ENCODE measurements around the gene BAG5. TPM values are rescaled to one million over a fixed set of nuclear protein-coding genes. Genes with fewer than 3 reads are reported as not detected.

BAG5 gene
- polyA plus RNA-seq, 3 donors from 2014 or later: 23.5 to 58.7 (median 36.5) TPM

GRCh38 chr14:103532216-103533136 lies 30.0 kb downstream of the BAG5 start:
- H3K27me3 Mint-ChIP-seq (ENCODE audit: low read depth in 3 of 3): peaks cover 7 to 11% (median 10%) of the 10 kb centered on the region in 3 donors
- H3K4me3 Mint-ChIP-seq: no peak overlapping the region
- no peak for DNase-seq
- H3K4me1 Mint-ChIP-seq: peaks cover 20 to 30% of the 10 kb centered on the region in 2 donors
- H3K9me3 Mint-ChIP-seq: no peaks in the 10 kb centered on the region
- H3K27ac Mint-ChIP-seq: no peak overlapping the region
- no peaks in the 10 kb centered on the region for H3K36me3 Mint-ChIP-seq

- no peaks in the 10 kb centered on the region for H3K36me3 Mint-ChIP-seq
- no peak overlapping the region for H3K27ac Mint-ChIP-seq
- H3K4me1 Mint-ChIP-seq: peaks cover 26 to 35% of the 10 kb centered on the region in 2 donors
- peaks cover 7 to 11% (median 10%) of the 10 kb centered on the region in 3 donors for H3K27me3 Mint-ChIP-seq (ENCODE audit: low read depth in 3 of 3)
- DNase-seq: no peak
- H3K9me3 Mint-ChIP-seq: no peaks in the 10 kb centered on the region
- H3K4me3 Mint-ChIP-seq: peak overlapping the region in 1 of 5 donors; percentile 44
Measured at GRCh38 chr14:103531421-103532215, 30.8 kb downstream of the BAG5 start.

GRCh38 chr14:103530831-103531230 lies 31.6 kb downstream of the BAG5 start:
- Mint-ChIP-seq H3K4me1 (peaks cover 26 to 35% of the 10 kb centered on the region in 2 donors), H3K4me3 (peak overlapping the region in 3 of 5 donors; percentile 89 to 93 (median 93)), H3K27ac (peak overlapping the region in 1 of 6 donors; percentile 13), H3K9me3 (no peaks in the 10 kb centered on the region), H3K36me3 (no peaks in the 10 kb centered on the region), H3K27me3 (ENCODE audit: low read depth in 3 of 3) (peaks cover 7 to 11% (median 10%) of the 10 kb centered on the region in 3 donors)
- no peak for DNase-seq

GRCh38 chr14:103530390-103530789 lies 32.1 kb downstream of the BAG5 start:
- H3K36me3 Mint-ChIP-seq: no peaks in the 10 kb centered on the region
- DNase-seq: peak in 1 of 3 donors; percentile 21
- peaks cover 26 to 35% of the 10 kb centered on the region in 2 donors for H3K4me1 Mint-ChIP-seq
- peak overlapping the region in 4 of 6 donors; percentile 13 to 90 (median 48) for H3K27ac Mint-ChIP-seq
- peak overlapping the region; percentile 89 to 97 (median 93) for H3K4me3 Mint-ChIP-seq
- H3K9me3 Mint-ChIP-seq: no peaks in the 10 kb centered on the region
- peaks cover 7 to 11% (median 10%) of the 10 kb centered on the region in 3 donors for H3K27me3 Mint-ChIP-seq (ENCODE audit: low read depth in 3 of 3)

GRCh38 chr14:103529383-103530365 lies 32.8 kb downstream of the BAG5 start:
- H3K27me3 Mint-ChIP-seq (ENCODE audit: low read depth in 3 of 3): peaks cover 7 to 11% (median 10%) of the 10 kb centered on the region in 3 donors
- peak overlapping the region; percentile 89 to 97 (median 93) for H3K4me3 Mint-ChIP-seq
- no peaks in the 10 kb centered on the region for H3K9me3 Mint-ChIP-seq
- DNase-seq: no peak
- H3K36me3 Mint-ChIP-seq: no peaks in the 10 kb centered on the region
- peaks cover 26 to 35% of the 10 kb centered on the region in 2 donors for H3K4me1 Mint-ChIP-seq
- peak overlapping the region; percentile 89 to 94 (median 91) for H3K27ac Mint-ChIP-seq

GRCh38 chr14:103528587-103529382 lies 33.7 kb downstream of the BAG5 start, which contains the start of gene TRMT61A:
TRMT61A (plus strand) TSS chr14:103529196; CDS start chr14:103529979, 783 bp downstream.
- H3K36me3 Mint-ChIP-seq: no peaks in the 10 kb centered on the region
- peak; percentile 70 to 77 (median 76) for DNase-seq
- H3K4me3 Mint-ChIP-seq: peak within 1 kb of the TSS; percentile 89 to 97 (median 93)
- no peaks in the 10 kb centered on the region for H3K9me3 Mint-ChIP-seq
- H3K27me3 Mint-ChIP-seq (ENCODE audit: low read depth in 3 of 3): peaks cover 7 to 11% (median 10%) of the 10 kb centered on the region in 3 donors
- H3K27ac Mint-ChIP-seq: peak within 1 kb of the TSS; percentile 89 to 94 (median 92)
- peaks cover 26 to 35% of the 10 kb centered on the region in 2 donors for H3K4me1 Mint-ChIP-seq

- Mint-ChIP-seq H3K36me3 (no peaks in the 10 kb centered on the region), H3K4me1 (peaks cover 26 to 35% of the 10 kb centered on the region in 2 donors)
Measured at GRCh38 chr14:103528146-103528586, 34.3 kb downstream of the BAG5 start.

GRCh38 chr14:103527408-103528145 lies 34.9 kb downstream of the BAG5 start:
- Mint-ChIP-seq H3K4me3 (peak overlapping the region; percentile 62 to 97 (median 89)), H3K36me3 (no peaks in the 10 kb centered on the region), H3K27me3 (ENCODE audit: low read depth in 3 of 3) (peaks cover 10 to 14% (median 11%) of the 10 kb centered on the region in 3 donors), H3K9me3 (no peaks in the 10 kb centered on the region), H3K27ac (peak overlapping the region; percentile 60 to 89 (median 68)), H3K4me1 (peaks cover 26 to 35% of the 10 kb centered on the region in 2 donors)
- no peak for DNase-seq

More at GRCh38 chr14:103528146-103528586, 34.3 kb downstream of the BAG5 start:
- Mint-ChIP-seq H3K27ac (peak overlapping the region; percentile 53 to 93 (median 86)), H3K4me3 (peak overlapping the region; percentile 89 to 97 (median 93)), H3K27me3 (ENCODE audit: low read depth in 3 of 3) (peaks cover 9 to 14% (median 10%) of the 10 kb centered on the region in 3 donors), H3K9me3 (no peaks in the 10 kb centered on the region)
- no peak for DNase-seq

GRCh38 chr14:103526914-103527248 lies 35.6 kb downstream of the BAG5 start:
- Mint-ChIP-seq H3K36me3 (no peaks in the 10 kb centered on the region), H3K27me3 (ENCODE audit: low read depth in 3 of 3) (peaks cover 10 to 14% (median 11%) of the 10 kb centered on the region in 3 donors), H3K9me3 (no peaks in the 10 kb centered on the region), H3K27ac (peak overlapping the region in 4 of 6 donors; percentile 56 to 89 (median 74)), H3K4me3 (peak overlapping the region; percentile 62 to 97 (median 89)), H3K4me1 (peaks cover 26 to 33% of the 10 kb centered on the region in 2 donors)
- DNase-seq: no peak

- DNase-seq: no peak
- Mint-ChIP-seq H3K27ac (no peak overlapping the region), H3K9me3 (no peaks in the 10 kb centered on the region), H3K4me3 (no peak overlapping the region), H3K4me1 (peaks cover 26 to 29% of the 10 kb centered on the region in 2 donors), H3K36me3 (no peaks in the 10 kb centered on the region), H3K27me3 (ENCODE audit: low read depth in 3 of 3) (peaks cover 10 to 14% (median 11%) of the 10 kb centered on the region in 3 donors)
Measured at GRCh38 chr14:103526247-103526913, 36.1 kb downstream of the BAG5 start.
